ENCODE results near the gene C2CD3. TPM values are rescaled to one million over a fixed set of nuclear protein-coding genes. Genes with fewer than 3 reads are reported as not detected.

The C2CD3 gene
- total and polyA plus RNA-seq, 2 donors (not counting 1 experiment from before 2014, with no cell fraction given), result 5.8 to 8.3 TPM

GRCh38 chr11:74100735-74101134, 70.1 kb downstream of the C2CD3 start:
- no peaks in the 10 kb centered on the region for H3K4me1 ChIP-seq (ENCODE audit: control insufficient read depth, extremely low read depth, insufficient read depth, low read length)
- no peak for DNase-seq (ENCODE audit: low read depth in 2 of 2)
- H3K79me2 ChIP-seq (ENCODE audit: control insufficient read depth, insufficient read depth, low read length), result no peaks in the 10 kb centered on the region
- TF ChIP-seq CTCF (conservative IDR thresholded peaks at IDR 0.05 in 1 of 2, IDR thresholded peaks at IDR 0.05 in 1 of 2; ENCODE audit: low read depth in 1 of 2, low read length in 2 of 2), result no peak
- no peak for TF ChIP-seq EZH2 (IDR thresholded peaks at IDR 0.05; ENCODE audit: low read length, missing control alignments)
- no peak overlapping the region for H2AFZ ChIP-seq (ENCODE audit: low read length)
- H3K4me3 ChIP-seq (replicated peaks in 1 of 4; ENCODE audit: control extremely low read depth in 1 of 4, insufficient read depth in 1 of 4, low read depth in 3 of 4, low read length in 4 of 4), result no peak overlapping the region
- no peak overlapping the region for H3K4me2 ChIP-seq (ENCODE audit: extremely low read depth, insufficient read depth, low read length)
- no peaks in the 10 kb centered on the region for H3K27me3 ChIP-seq (ENCODE audit: control insufficient read depth, insufficient read depth, low read length)
- no peak overlapping the region for H3K27ac ChIP-seq (ENCODE audit: insufficient read depth, low read length)
- H3K9me3 ChIP-seq (ENCODE audit: control insufficient read depth, insufficient read depth, low read depth, low read length), result no peaks in the 10 kb centered on the region
- peaks cover 1% of the 10 kb centered on the region for H3K36me3 ChIP-seq (ENCODE audit: control insufficient read depth, insufficient read depth, low read length)
- H3K9ac ChIP-seq (ENCODE audit: insufficient read depth, low read length), result no peak overlapping the region
- H4K20me1 ChIP-seq (ENCODE audit: control insufficient read depth, extremely low read depth, insufficient read depth, low read length), result no peaks in the 10 kb centered on the region

GRCh38 chr11:74100231-74100630, 70.6 kb downstream of the C2CD3 start:
- Histone ChIP-seq H2AFZ (ENCODE audit: low read length) (no peak overlapping the region), H3K4me2 (ENCODE audit: extremely low read depth, insufficient read depth, low read length) (no peak overlapping the region), H3K27ac (ENCODE audit: insufficient read depth, low read length) (no peak overlapping the region), H3K9ac (ENCODE audit: insufficient read depth, low read length) (no peak overlapping the region), H3K4me3 (replicated peaks in 1 of 4; ENCODE audit: control extremely low read depth in 1 of 4, insufficient read depth in 1 of 4, low read depth in 3 of 4, low read length in 4 of 4) (no peak overlapping the region), H3K79me2 (ENCODE audit: control insufficient read depth, insufficient read depth, low read length) (no peaks in the 10 kb centered on the region), H3K36me3 (ENCODE audit: control insufficient read depth, insufficient read depth, low read length) (peaks cover 1% of the 10 kb centered on the region), H3K9me3 (ENCODE audit: control insufficient read depth, insufficient read depth, low read depth, low read length) (no peaks in the 10 kb centered on the region), H4K20me1 (ENCODE audit: control insufficient read depth, extremely low read depth, insufficient read depth, low read length) (no peaks in the 10 kb centered on the region), H3K4me1 (ENCODE audit: control insufficient read depth, extremely low read depth, insufficient read depth, low read length) (no peaks in the 10 kb centered on the region), H3K27me3 (ENCODE audit: control insufficient read depth, insufficient read depth, low read length) (no peaks in the 10 kb centered on the region)
- no peak for TF ChIP-seq CTCF (conservative IDR thresholded peaks at IDR 0.05 in 1 of 2, IDR thresholded peaks at IDR 0.05 in 1 of 2; ENCODE audit: low read depth in 1 of 2, low read length in 2 of 2)
- TF ChIP-seq EZH2 (IDR thresholded peaks at IDR 0.05; ENCODE audit: low read length, missing control alignments), result no peak
- DNase-seq (ENCODE audit: low read depth in 2 of 2), result no peak

GRCh38 chr11:74097686-74098237, 73.0 kb downstream of the C2CD3 start:
- Histone ChIP-seq H3K4me2 (ENCODE audit: extremely low read depth, insufficient read depth, low read length) (no peak overlapping the region), H3K4me3 (replicated peaks in 1 of 4; ENCODE audit: control extremely low read depth in 1 of 4, insufficient read depth in 1 of 4, low read depth in 3 of 4, low read length in 4 of 4) (no peak overlapping the region), H3K36me3 (ENCODE audit: control insufficient read depth, insufficient read depth, low read length) (peaks cover 2% of the 10 kb centered on the region), H3K4me1 (ENCODE audit: control insufficient read depth, extremely low read depth, insufficient read depth, low read length) (no peaks in the 10 kb centered on the region), H2AFZ (ENCODE audit: low read length) (no peak overlapping the region), H4K20me1 (ENCODE audit: control insufficient read depth, extremely low read depth, insufficient read depth, low read length) (no peaks in the 10 kb centered on the region), H3K9ac (ENCODE audit: insufficient read depth, low read length) (no peak overlapping the region), H3K9me3 (ENCODE audit: control insufficient read depth, insufficient read depth, low read depth, low read length) (no peaks in the 10 kb centered on the region), H3K27me3 (ENCODE audit: control insufficient read depth, insufficient read depth, low read length) (no peaks in the 10 kb centered on the region), H3K79me2 (ENCODE audit: control insufficient read depth, insufficient read depth, low read length) (no peaks in the 10 kb centered on the region), H3K27ac (ENCODE audit: insufficient read depth, low read length) (no peak overlapping the region)
- DNase-seq (ENCODE audit: low read depth in 2 of 2), result no peak
- TF ChIP-seq CTCF (conservative IDR thresholded peaks at IDR 0.05 in 1 of 2, IDR thresholded peaks at IDR 0.05 in 1 of 2; ENCODE audit: low read depth in 1 of 2, low read length in 2 of 2) (no peak), EZH2 (IDR thresholded peaks at IDR 0.05; ENCODE audit: low read length, missing control alignments) (no peak)
